Measurements from ENCODE around the gene RHEBL1.

GRCh38 chr12:49026678-49027480, 42.9 kb downstream of the RHEBL1 start:
- no peak for TF ChIP-seq CTCF (conservative IDR thresholded peaks at IDR 0.05; ENCODE audit: low read depth, low read length)
- TF ChIP-seq EZH2 (IDR thresholded peaks at IDR 0.05; ENCODE audit: borderline replicate concordance, low read depth, low read length, poor library complexity, severe bottlenecking), result no peak

All from A673 (cell line).